ENCODE measurements around the gene PYCARD. TPM values are rescaled to one million over a fixed set of nuclear protein-coding genes. Genes with fewer than 3 reads are reported as not detected.

The PYCARD gene
- total and polyA plus RNA-seq, 9 donors, result 1.8 to 35.8 (median 20.2) TPM

DNA sequence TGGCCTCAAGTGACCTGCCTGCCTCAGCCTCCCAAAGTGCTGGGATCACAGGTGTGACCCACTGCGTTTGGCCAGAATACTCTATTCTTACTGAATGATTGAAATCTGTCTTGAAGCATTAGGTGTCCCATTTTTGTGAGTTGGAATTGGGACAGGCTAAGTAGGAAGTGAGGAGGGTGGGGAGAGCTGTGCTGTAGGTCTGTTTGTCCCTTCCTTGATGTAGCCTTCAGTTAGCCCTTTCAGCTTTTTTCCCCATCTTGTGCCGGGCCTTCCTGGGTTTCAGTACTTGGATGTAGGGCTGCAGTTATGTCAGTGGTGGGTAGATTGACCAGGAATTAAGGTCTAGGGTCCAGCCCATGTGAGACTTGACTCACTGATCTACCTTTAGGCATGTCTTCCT, 8.7 kb downstream of the PYCARD start:
- H3K9me3 ChIP-seq, result no peaks in the 10 kb centered on the region
- DNase-seq, result no peak
- intact Hi-C loops (cut with DNase I), result loop anchor here in 1 of 4 donors (10.0 kb wide), 1 partner anchor 321 kb away; no protein-coding TSS in a partner anchor
- TF ChIP-seq, protein P1, sequence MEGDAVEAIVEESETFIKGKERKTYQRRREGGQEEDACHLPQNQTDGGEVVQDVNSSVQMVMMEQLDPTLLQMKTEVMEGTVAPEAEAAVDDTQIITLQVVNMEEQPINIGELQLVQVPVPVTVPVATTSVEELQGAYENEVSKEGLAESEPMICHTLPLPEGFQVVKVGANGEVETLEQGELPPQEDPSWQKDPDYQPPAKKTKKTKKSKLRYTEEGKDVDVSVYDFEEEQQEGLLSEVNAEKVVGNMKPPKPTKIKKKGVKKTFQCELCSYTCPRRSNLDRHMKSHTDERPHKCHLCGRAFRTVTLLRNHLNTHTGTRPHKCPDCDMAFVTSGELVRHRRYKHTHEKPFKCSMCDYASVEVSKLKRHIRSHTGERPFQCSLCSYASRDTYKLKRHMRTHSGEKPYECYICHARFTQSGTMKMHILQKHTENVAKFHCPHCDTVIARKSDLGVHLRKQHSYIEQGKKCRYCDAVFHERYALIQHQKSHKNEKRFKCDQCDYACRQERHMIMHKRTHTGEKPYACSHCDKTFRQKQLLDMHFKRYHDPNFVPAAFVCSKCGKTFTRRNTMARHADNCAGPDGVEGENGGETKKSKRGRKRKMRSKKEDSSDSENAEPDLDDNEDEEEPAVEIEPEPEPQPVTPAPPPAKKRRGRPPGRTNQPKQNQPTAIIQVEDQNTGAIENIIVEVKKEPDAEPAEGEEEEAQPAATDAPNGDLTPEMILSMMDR (IDR thresholded peaks at IDR 0.05), result no peak
- TF ChIP-seq EP300 (IDR thresholded peaks at IDR 0.05) (no peak), POLR2A (IDR thresholded peaks at IDR 0.05) (no peak)
- H3K27me3 ChIP-seq, result no peaks in the 10 kb centered on the region
- no peak overlapping the region for H3K27ac ChIP-seq
- no peaks in the 10 kb centered on the region for H3K4me1 ChIP-seq (ENCODE audit: insufficient read depth)
- WGBS, 3 donors, result 76 to 84% (median 80%) methylated on average over 2 of the region's 2 CpGs
- H3K4me3 ChIP-seq, result no peak overlapping the region
- H3K36me3 ChIP-seq, result no peaks in the 10 kb centered on the region

DNA sequence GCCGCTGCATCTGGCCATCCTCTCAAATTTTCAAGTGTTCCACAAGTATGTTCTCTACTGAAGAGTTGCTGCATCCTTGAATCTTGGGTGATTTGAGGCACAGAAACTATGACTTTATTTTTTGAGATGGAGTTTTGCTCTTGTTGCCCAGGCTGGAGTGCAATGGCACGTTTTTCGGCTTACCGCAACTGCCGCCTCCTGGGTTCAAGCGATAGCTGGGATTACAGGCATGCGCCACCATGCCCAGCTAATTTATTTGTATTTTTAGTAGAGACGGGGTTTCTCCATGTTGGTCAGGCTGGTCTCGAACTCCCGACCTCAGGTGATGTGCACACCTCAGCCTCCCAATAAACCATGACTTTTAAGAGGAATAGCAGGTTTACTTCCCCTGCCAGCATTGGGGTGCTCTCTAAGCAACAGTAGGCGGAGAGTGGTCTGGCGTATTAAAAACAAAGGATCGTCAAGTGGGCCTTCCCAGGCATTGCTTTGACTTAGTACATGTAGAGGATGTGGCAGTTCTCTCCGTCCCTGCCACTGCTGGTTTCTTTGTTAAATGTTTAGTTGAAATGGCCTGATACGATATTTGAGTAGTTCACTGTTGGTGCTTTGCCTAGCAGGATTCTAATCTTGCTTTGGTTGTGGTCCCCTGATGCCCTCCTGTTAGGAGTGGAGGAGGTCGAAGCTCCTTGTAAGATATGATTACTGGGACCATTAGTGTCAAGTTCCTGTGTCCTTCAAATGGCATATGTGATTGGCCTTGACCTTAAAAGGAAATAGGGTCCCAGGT, 9.5 kb downstream of the PYCARD start:
- TF ChIP-seq EP300 (IDR thresholded peaks at IDR 0.05) (no peak), POLR2A (IDR thresholded peaks at IDR 0.05) (no peak)
- TF ChIP-seq, protein P1 (IDR thresholded peaks at IDR 0.05), result no peak
- WGBS, 3 donors, result 81 to 88% (median 86%) methylated on average over 16 of the region's 16 CpGs
- Histone ChIP-seq H3K4me1 (ENCODE audit: insufficient read depth) (no peaks in the 10 kb centered on the region), H3K27ac (no peak overlapping the region), H3K9me3 (no peaks in the 10 kb centered on the region), H3K27me3 (no peaks in the 10 kb centered on the region), H3K36me3 (no peaks in the 10 kb centered on the region), H3K4me3 (no peak overlapping the region)
- DNase-seq, result no peak
- intact Hi-C loops (cut with DNase I), result loop anchor here in 1 of 4 donors (10.0 kb wide), 1 partner anchor 322 kb away; no protein-coding TSS in a partner anchor

DNA sequence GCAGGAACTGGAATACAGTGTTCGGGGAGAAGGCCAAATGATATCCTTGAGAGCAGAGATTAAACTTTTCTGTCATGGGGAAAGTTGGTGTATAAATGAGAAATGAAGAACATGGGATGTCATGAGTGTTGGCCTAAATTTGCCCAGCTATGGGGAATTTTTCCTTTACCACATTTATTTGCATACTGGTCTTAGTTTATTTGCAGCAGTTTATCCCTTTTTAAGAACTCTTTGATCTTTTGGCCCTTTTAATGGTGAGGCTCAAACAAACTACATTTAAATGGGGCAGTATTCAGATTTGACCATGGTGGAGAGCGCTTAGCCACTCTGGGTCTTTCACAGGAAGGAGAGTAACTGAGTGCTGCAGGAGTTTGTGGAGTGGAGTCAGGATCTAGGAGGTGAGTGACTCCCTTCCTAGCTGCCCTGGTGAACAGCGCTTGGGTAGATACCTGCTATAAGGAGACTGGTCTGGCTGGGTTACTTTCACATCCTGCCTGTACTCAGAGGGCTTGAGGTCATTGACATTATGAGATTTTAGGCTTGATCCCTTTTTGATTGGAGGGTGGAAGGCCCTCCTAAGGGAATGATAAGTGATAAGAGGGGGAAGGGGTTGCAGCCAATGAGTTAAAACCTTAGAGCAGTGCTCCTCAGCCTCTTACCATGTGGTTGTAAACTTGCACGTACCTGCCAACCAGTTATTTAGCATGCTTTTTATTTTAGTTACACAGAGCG, 10.7 kb downstream of the PYCARD start:
- H3K36me3 ChIP-seq, result no peaks in the 10 kb centered on the region
- H3K9me3 ChIP-seq, result no peaks in the 10 kb centered on the region
- no peak for DNase-seq
- WGBS, 3 donors, result 79 to 82% (median 80%) methylated on average over 5 of the region's 5 CpGs
- intact Hi-C loops (cut with DNase I), result loop anchor here in 1 of 4 donors (10.0 kb wide), 1 partner anchor 323 kb away; no protein-coding TSS in a partner anchor
- H3K27ac ChIP-seq, result no peak overlapping the region
- no peak overlapping the region for H3K4me3 ChIP-seq
- H3K4me1 ChIP-seq (ENCODE audit: insufficient read depth), result no peaks in the 10 kb centered on the region
- no peak for TF ChIP-seq EP300 (IDR thresholded peaks at IDR 0.05)
- no peak for TF ChIP-seq POLR2A (IDR thresholded peaks at IDR 0.05)
- TF ChIP-seq, protein P1 (IDR thresholded peaks at IDR 0.05), result no peak
- no peaks in the 10 kb centered on the region for H3K27me3 ChIP-seq

DNA sequence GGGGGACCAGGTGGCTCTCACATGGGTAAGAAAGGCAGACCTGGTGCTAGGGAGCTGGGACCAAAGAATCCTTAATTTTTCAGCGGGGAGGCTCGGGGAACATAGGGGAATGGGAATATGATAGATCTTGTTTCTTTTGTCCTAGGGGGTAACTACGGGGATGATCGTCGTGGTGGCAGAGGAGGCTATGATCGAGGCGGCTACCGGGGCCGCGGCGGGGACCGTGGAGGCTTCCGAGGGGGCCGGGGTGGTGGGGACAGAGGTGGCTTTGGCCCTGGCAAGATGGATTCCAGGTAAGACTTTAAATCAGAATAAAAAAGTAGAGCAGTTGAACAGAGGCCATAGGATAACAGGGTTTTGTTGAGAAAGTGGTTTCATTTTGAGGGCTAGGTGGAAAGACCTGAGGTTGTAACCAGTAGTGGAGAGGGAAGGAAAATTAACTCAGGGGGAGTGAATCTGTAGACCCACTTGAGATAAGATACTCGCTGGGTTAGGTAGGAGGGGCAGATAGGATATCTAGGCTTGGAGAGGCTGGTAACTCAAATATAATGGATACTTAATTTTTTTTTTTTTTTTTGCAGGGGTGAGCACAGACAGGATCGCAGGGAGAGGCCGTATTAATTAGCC, 11.6 kb downstream of the PYCARD start:
- WGBS, 3 donors, result 88 to 89% (median 89%) methylated on average over 17 of the region's 17 CpGs
- Histone ChIP-seq H3K27ac (no peak overlapping the region), H3K4me1 (ENCODE audit: insufficient read depth) (no peaks in the 10 kb centered on the region), H3K27me3 (no peaks in the 10 kb centered on the region), H3K4me3 (no peak overlapping the region), H3K9me3 (no peaks in the 10 kb centered on the region), H3K36me3 (no peaks in the 10 kb centered on the region)
- no peak for TF ChIP-seq EP300 (IDR thresholded peaks at IDR 0.05)
- TF ChIP-seq, protein P1 (IDR thresholded peaks at IDR 0.05), result no peak
- TF ChIP-seq POLR2A (IDR thresholded peaks at IDR 0.05), result no peak
- no peak for DNase-seq
- intact Hi-C loops (cut with DNase I), result loop anchor here in 1 of 4 donors (10.0 kb wide), 1 partner anchor 324 kb away; no protein-coding TSS in a partner anchor
